Esophagus squamous epithelium (tissue), 4 donors: ENCODE results near the gene IMMP2L.

Experiments
- POLR2A ChIP-seq, 4 donors: fragments of 450-650 bp; IDR thresholded peaks; one replicate each; pipeline ENCODE4 v1.6.1; 2017; ENCODE audit warnings: antibody characterized with exemption in 4 of 4, mild to moderate bottlenecking in 4 of 4, moderate library complexity in 3 of 4
- TF ChIP-seq, protein P1 (sequence below), 6 experiments: fragments of 450-650 bp in 4 of 6; fragments of 200-600 bp in 2 of 6; sonication (generic) in 2 of 6; IDR thresholded peaks; one replicate each; pipeline ENCODE4 v1.5.1; 2016 to 2019; ENCODE audit warnings: antibody characterized with exemption in 6 of 6, mild to moderate bottlenecking in 4 of 6, moderate library complexity in 4 of 6

DNA sequence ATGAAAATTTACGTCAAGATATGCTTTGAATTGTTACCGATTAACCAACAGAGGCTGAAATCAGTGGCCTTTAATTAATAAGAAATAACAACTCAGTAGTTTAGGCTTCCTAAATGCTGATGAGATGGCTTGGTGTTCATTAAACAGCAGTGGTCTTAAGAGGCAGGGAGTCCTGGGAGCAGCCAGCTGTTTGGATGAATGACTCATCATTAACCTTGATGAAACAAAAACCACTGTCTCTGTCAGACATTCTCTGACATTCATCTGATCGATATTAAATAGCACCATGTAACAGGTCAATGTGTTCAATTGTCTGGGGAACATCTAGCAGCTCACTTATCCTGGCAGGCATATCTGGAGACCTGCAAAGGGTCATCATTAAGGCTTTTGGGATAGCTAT is 705.6 kb downstream of the IMMP2L start:
- TF ChIP-seq, protein P1, sequence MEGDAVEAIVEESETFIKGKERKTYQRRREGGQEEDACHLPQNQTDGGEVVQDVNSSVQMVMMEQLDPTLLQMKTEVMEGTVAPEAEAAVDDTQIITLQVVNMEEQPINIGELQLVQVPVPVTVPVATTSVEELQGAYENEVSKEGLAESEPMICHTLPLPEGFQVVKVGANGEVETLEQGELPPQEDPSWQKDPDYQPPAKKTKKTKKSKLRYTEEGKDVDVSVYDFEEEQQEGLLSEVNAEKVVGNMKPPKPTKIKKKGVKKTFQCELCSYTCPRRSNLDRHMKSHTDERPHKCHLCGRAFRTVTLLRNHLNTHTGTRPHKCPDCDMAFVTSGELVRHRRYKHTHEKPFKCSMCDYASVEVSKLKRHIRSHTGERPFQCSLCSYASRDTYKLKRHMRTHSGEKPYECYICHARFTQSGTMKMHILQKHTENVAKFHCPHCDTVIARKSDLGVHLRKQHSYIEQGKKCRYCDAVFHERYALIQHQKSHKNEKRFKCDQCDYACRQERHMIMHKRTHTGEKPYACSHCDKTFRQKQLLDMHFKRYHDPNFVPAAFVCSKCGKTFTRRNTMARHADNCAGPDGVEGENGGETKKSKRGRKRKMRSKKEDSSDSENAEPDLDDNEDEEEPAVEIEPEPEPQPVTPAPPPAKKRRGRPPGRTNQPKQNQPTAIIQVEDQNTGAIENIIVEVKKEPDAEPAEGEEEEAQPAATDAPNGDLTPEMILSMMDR (IDR thresholded peaks at IDR 0.05), result no peak
- TF ChIP-seq POLR2A (IDR thresholded peaks at IDR 0.05), result no peak
